Measurements from ENCODE around the gene GTF3A.

GRCh38 chr13:27446986-27447583, 22.7 kb downstream of the GTF3A start:
- TF ChIP-seq CTCF (IDR thresholded peaks at IDR 0.05): no peak
- TF ChIP-seq ZFX (IDR thresholded peaks at IDR 0.05; ENCODE audit: borderline replicate concordance): no peak

All from 22Rv1 (cell line).